GM23338 (cell line): ENCODE results near the gene CENPX. TPM values are rescaled to one million over a fixed set of nuclear protein-coding genes. Genes with fewer than 3 reads are reported as not detected.

Experiments
- ATAC-seq: fragments of 200-7000 bp; cut with Tn5 transposase; 3 replicates; pipeline ENCODE4 v1.9.1; 2020
- DNase-seq: peaks from one replicate; pipeline ENCODE4 v3.0.0-alpha.2; 2015; ENCODE audit warnings: low spot score
- H2AFZ ChIP-seq: fragments of 200-600 bp; sonication (generic); 2 replicates; pipeline ENCODE4 v1.8.0; 2016; ENCODE audit warnings: antibody characterized with exemption, mild to moderate bottlenecking, moderate library complexity
- H3F3A ChIP-seq: fragments of 200-600 bp; sonication (generic); replicated peaks from 2 replicates; pipeline ENCODE4 v1.8.0; 2017; ENCODE audit warnings: antibody characterized with exemption, mixed run types, low read depth
- H3K27ac ChIP-seq: fragments of 200-600 bp; sonication (generic); 2 replicates; pipeline ENCODE4 v1.6.1; 2016; ENCODE audit warnings: low read depth
- H3K27me3 ChIP-seq: fragments of 200-600 bp; sonication (generic); 2 replicates; pipeline ENCODE4 v1.8.0; 2016; ENCODE audit warnings: mild to moderate bottlenecking, mixed run types, moderate library complexity; ENCODE audit not compliant: insufficient read depth
- H3K36me3 ChIP-seq: fragments of 200-600 bp; sonication (generic); 2 replicates; pipeline ENCODE4 v1.8.0; 2016; ENCODE audit warnings: mild to moderate bottlenecking; ENCODE audit not compliant: insufficient read depth
- H3K4me1 ChIP-seq: fragments of 200-600 bp; sonication (generic); 2 replicates; pipeline ENCODE4 v1.8.0; 2016; ENCODE audit warnings: mild to moderate bottlenecking, moderate library complexity; ENCODE audit not compliant: insufficient read depth
- H3K4me2 ChIP-seq: fragments of 200-600 bp; sonication (generic); 2 replicates; pipeline ENCODE4 v1.7.1; 2017; ENCODE audit warnings: mixed run types
- H3K4me3 ChIP-seq: fragments of 200-600 bp; sonication (generic); 2 replicates; pipeline ENCODE4 v1.6.1; 2016; ENCODE audit warnings: mixed run types
- H3K79me2 ChIP-seq: fragments of 200-600 bp; sonication (generic); replicated peaks from 2 replicates; pipeline ENCODE4 v1.8.0; 2017; ENCODE audit warnings: mild to moderate bottlenecking; ENCODE audit not compliant: insufficient read depth
- H3K9me2 ChIP-seq: fragments of 200-600 bp; sonication (generic); 2 replicates; pipeline ENCODE4 v1.8.0; 2017; ENCODE audit not compliant: insufficient read depth
- H4K20me1 ChIP-seq: fragments of 200-600 bp; sonication (generic); replicated peaks from 2 replicates; pipeline ENCODE4 v1.8.0; 2017; ENCODE audit warnings: mild to moderate bottlenecking; ENCODE audit not compliant: insufficient read depth
- H3K27ac Mint-ChIP-seq: 2 replicates; pipeline ENCODE4 v1.8.0; 2020; ENCODE audit warnings: inconsistent platforms, mild to moderate bottlenecking, moderate library complexity, mixed read lengths
- H3K27me3 Mint-ChIP-seq: 3 replicates; pipeline ENCODE4 v1.8.0; 2022; ENCODE audit warnings: low read depth, mild to moderate bottlenecking, moderate library complexity, mixed read lengths, inconsistent platforms; ENCODE audit not compliant: insufficient read depth, poor library complexity
- H3K36me3 Mint-ChIP-seq: 3 replicates; pipeline ENCODE4 v1.8.0; 2021; ENCODE audit warnings: low read depth, mild to moderate bottlenecking, inconsistent platforms, moderate library complexity, mixed read lengths
- H3K4me1 Mint-ChIP-seq: 3 replicates; pipeline ENCODE4 v1.8.0; 2020; ENCODE audit warnings: mild to moderate bottlenecking, inconsistent platforms, mixed read lengths
- H3K4me3 Mint-ChIP-seq: 3 replicates; pipeline ENCODE4 v1.8.0; 2021; ENCODE audit warnings: moderate library complexity, mild to moderate bottlenecking, inconsistent platforms, mixed read lengths
- H3K9me3 Mint-ChIP-seq: 3 replicates; pipeline ENCODE4 v1.8.0; 2020; ENCODE audit warnings: moderate library complexity, mild to moderate bottlenecking, inconsistent platforms, mixed read lengths
- CTCF ChIP-seq, 2 experiments: fragments of 200-600 bp in 1 of 2; sonication (generic) in 1 of 2; conservative IDR thresholded peaks; 2 replicates each; pipeline versions ENCODE4 v1.5.1 to v1.6.1; 2016 to 2017; ENCODE audit warnings: antibody characterized with exemption in 2 of 2, low read depth in 2 of 2, mild to moderate bottlenecking in 2 of 2, moderate library complexity in 1 of 2
- ETS1 ChIP-seq: IDR thresholded peaks from 2 replicates; pipeline ENCODE4 v1.6.1; 2016; ENCODE audit warnings: antibody characterized with exemption
- EZH2phosphoT487 ChIP-seq: fragments of 200-600 bp; sonication (generic); IDR thresholded peaks from one replicate; pipeline ENCODE4 v1.8.1; 2018; ENCODE audit warnings: antibody characterized with exemption; ENCODE audit not compliant: unreplicated experiment
- JUNB ChIP-seq: IDR thresholded peaks from one replicate; pipeline ENCODE4 v1.6.1; 2016; ENCODE audit warnings: antibody characterized with exemption; ENCODE audit not compliant: unreplicated experiment
- NANOG ChIP-seq: IDR thresholded peaks from 2 replicates; pipeline ENCODE4 v1.6.1; 2016; ENCODE audit warnings: antibody characterized with exemption, borderline replicate concordance
- POLR2AphosphoS5 ChIP-seq: IDR thresholded peaks from 2 replicates; pipeline ENCODE4 v1.6.1; 2016; ENCODE audit warnings: antibody characterized with exemption, low read depth
- REST ChIP-seq: IDR thresholded peaks from one replicate; pipeline ENCODE4 v1.6.1; 2018; ENCODE audit warnings: antibody characterized with exemption; ENCODE audit not compliant: unreplicated experiment
- polyA plus RNA-seq: library from polyadenylated mRNA; unstranded; fragments of >200 nt; fragmentation: Nextera tagmentation; extraction: Ambion mirVana; gene quantifications from 2 replicates; pipeline ENCODE4 v1.2.1, GENCODE V29; 2016
- total RNA-seq: library from RNA; depleted of rRNA; stranded (reverse); fragments of >200 nt; shearing (Covaris generic); gene quantifications from 2 replicates; pipeline ENCODE4 v1.2.3, GENCODE V29; 2014

CENPX gene
- total and polyA plus RNA-seq, 2 experiments from 2014 or later, result 114 to 157 TPM

GRCh38 chr17:81980122-81980521 lies 42.6 kb downstream of the CENPX start:
- H3K4me3 Mint-ChIP-seq, result no peak overlapping the region; the same call in 2 of the 3 replicates
- Histone ChIP-seq H3K79me2 (peaks cover 9% of the 10 kb centered on the region), H3F3A (peaks cover 4% of the 10 kb centered on the region; the same call in 1 of the 2 replicates), H3K4me2 (no peak overlapping the region), H2AFZ (no peak overlapping the region), H3K27me3 (peaks cover 20% of the 10 kb centered on the region), H3K4me3 (no peak overlapping the region), H3K36me3 (peaks cover 4% of the 10 kb centered on the region; the same call in 1 of the 2 replicates), H3K27ac (no peak overlapping the region), H4K20me1 (no peaks in the 10 kb centered on the region; the same call in 1 of the 2 replicates), H3K4me1 (no peaks in the 10 kb centered on the region), H3K9me2 (no peaks in the 10 kb centered on the region)
- peaks cover 22% of the 10 kb centered on the region for H3K27me3 Mint-ChIP-seq
- peaks cover 6% of the 10 kb centered on the region; the same call in 2 of the 3 replicates for H3K4me1 Mint-ChIP-seq
- DNase-seq, result no peak
- H3K36me3 Mint-ChIP-seq, result peaks cover 41% of the 10 kb centered on the region
- TF ChIP-seq JUNB, result no peak
- no peak for TF ChIP-seq ETS1
- no peak for TF ChIP-seq POLR2AphosphoS5
- no peak overlapping the region for H3K27ac Mint-ChIP-seq
- H3K9me3 Mint-ChIP-seq, result peaks cover under 1% of the 10 kb centered on the region; the same call in 1 of the 3 replicates
- ATAC-seq, result no peak

GRCh38 chr17:81978524-81979298 lies 44.0 kb downstream of the CENPX start:
- peaks cover 28% of the 10 kb centered on the region for H3K27me3 ChIP-seq
- H4K20me1 ChIP-seq, result no peaks in the 10 kb centered on the region; the same call in 1 of the 2 replicates
- H3F3A ChIP-seq, result peaks cover 4% of the 10 kb centered on the region; the same call in 1 of the 2 replicates
- no peak overlapping the region for H2AFZ ChIP-seq
- H3K36me3 ChIP-seq, result peaks cover 4% of the 10 kb centered on the region; the same call in 1 of the 2 replicates
- H3K79me2 ChIP-seq, result peaks cover 9% of the 10 kb centered on the region
- H3K9me2 ChIP-seq, result no peaks in the 10 kb centered on the region
- peak overlapping the region; percentile 96 for H3K4me2 ChIP-seq
- H3K36me3 Mint-ChIP-seq, result peaks cover 34% of the 10 kb centered on the region
- TF ChIP-seq CTCF (conservative IDR thresholded peaks at IDR 0.05; ENCODE audit: low read depth in 2 of 2) (no peak), EZH2phosphoT487 (no peak), REST (no peak), NANOG (no peak), POLR2AphosphoS5 (no peak)
- H3K27me3 Mint-ChIP-seq, result peaks cover 26% of the 10 kb centered on the region
- H3K4me3 Mint-ChIP-seq, result peak overlapping the region; percentile 78
- no peak; the same call in 1 of the 3 replicates for ATAC-seq
- H3K4me1 Mint-ChIP-seq, result peaks cover 6% of the 10 kb centered on the region; the same call in 2 of the 3 replicates
- no peak for DNase-seq
- no peak overlapping the region for H3K27ac ChIP-seq
- H3K27ac Mint-ChIP-seq, result peak overlapping the region; percentile 85; the same call in 1 of the 2 replicates
- H3K4me3 ChIP-seq, result peak overlapping the region; percentile 92
- no peaks in the 10 kb centered on the region for H3K4me1 ChIP-seq
- H3K9me3 Mint-ChIP-seq, result peaks cover 8% of the 10 kb centered on the region; the same call in 2 of the 3 replicates
